ENCODE results near the gene TREX2.

TREX2 gene

GRCh38 chrX:153474718-153475117 lies 28.9 kb upstream of the TREX2 start:
- no peak overlapping the region for H4K5ac ChIP-seq (ENCODE audit: low read length)
- no peaks in the 10 kb centered on the region for H3K79me2 ChIP-seq (ENCODE audit: control insufficient read depth, insufficient read depth, low read length)
- no peaks in the 10 kb centered on the region for H3K79me1 ChIP-seq (ENCODE audit: low read length)
- H3K56ac ChIP-seq (ENCODE audit: low read length), result peak overlapping the region; percentile 22
- H3K9ac ChIP-seq (ENCODE audit: low read length), result peak overlapping the region; percentile 19
- H2AK5ac ChIP-seq (ENCODE audit: low read length), result no peak overlapping the region
- peak; percentile 43 for DNase-seq
- H3K4me2 ChIP-seq (ENCODE audit: low read length), result no peak overlapping the region
- H3K4me3 ChIP-seq (ENCODE audit: low read length), result no peak overlapping the region
- H3K18ac ChIP-seq (ENCODE audit: low read length), result no peak overlapping the region
- H2BK120ac ChIP-seq (ENCODE audit: low read depth, low read length), result no peak overlapping the region
- peaks cover 2% of the 10 kb centered on the region for H3K4me1 ChIP-seq (ENCODE audit: control insufficient read depth, low read depth, low read length)
- H3K4ac ChIP-seq (ENCODE audit: low read depth, low read length), result no peak overlapping the region
- no CpG with 5 or more reads among the region's 59 CpGs for WGBS (ENCODE audit: extremely low coverage, insufficient coverage, low lambda C conversion rate)
- no peaks in the 10 kb centered on the region for H3K36me3 ChIP-seq (ENCODE audit: control insufficient read depth, insufficient read depth, low read length)
- no peak overlapping the region for H2BK5ac ChIP-seq (ENCODE audit: low read length)
- H3K27me3 ChIP-seq (ENCODE audit: insufficient read depth, low read length, poor library complexity), result no peaks in the 10 kb centered on the region
- H3K27ac ChIP-seq (ENCODE audit: low read depth, low read length), result no peak overlapping the region
- no peak overlapping the region for H4K8ac ChIP-seq (ENCODE audit: low read depth, low read length)
- no peak overlapping the region for H3K23ac ChIP-seq (ENCODE audit: low read length)
- H2BK15ac ChIP-seq (replicated peaks; ENCODE audit: low read depth), result no peak overlapping the region

GRCh38 chrX:153474266-153474665 lies 28.4 kb upstream of the TREX2 start:
- Histone ChIP-seq H4K8ac (ENCODE audit: low read depth, low read length) (no peak overlapping the region), H3K9ac (ENCODE audit: low read length) (no peak overlapping the region), H3K27ac (ENCODE audit: low read depth, low read length) (no peak overlapping the region), H3K23ac (ENCODE audit: low read length) (no peak overlapping the region), H2BK15ac (replicated peaks; ENCODE audit: low read depth) (no peak overlapping the region), H2BK5ac (ENCODE audit: low read length) (no peak overlapping the region), H3K27me3 (ENCODE audit: insufficient read depth, low read length, poor library complexity) (no peaks in the 10 kb centered on the region), H4K5ac (ENCODE audit: low read length) (no peak overlapping the region), H2BK120ac (ENCODE audit: low read depth, low read length) (no peak overlapping the region), H3K79me1 (ENCODE audit: low read length) (no peaks in the 10 kb centered on the region), H3K4me3 (ENCODE audit: low read length) (no peak overlapping the region), H2AK5ac (ENCODE audit: low read length) (no peak overlapping the region), H3K79me2 (ENCODE audit: control insufficient read depth, insufficient read depth, low read length) (no peaks in the 10 kb centered on the region), H3K4me2 (ENCODE audit: low read length) (no peak overlapping the region), H3K56ac (ENCODE audit: low read length) (peak overlapping the region; percentile 25), H3K36me3 (ENCODE audit: control insufficient read depth, insufficient read depth, low read length) (no peaks in the 10 kb centered on the region), H3K18ac (ENCODE audit: low read length) (no peak overlapping the region), H3K4ac (ENCODE audit: low read depth, low read length) (no peak overlapping the region), H3K4me1 (ENCODE audit: control insufficient read depth, low read depth, low read length) (peaks cover 2% of the 10 kb centered on the region)
- no peak for DNase-seq
- WGBS (ENCODE audit: extremely low coverage, insufficient coverage, low lambda C conversion rate), result no CpG with 5 or more reads among the region's 10 CpGs

GRCh38 chrX:153473126-153473525 lies 27.3 kb upstream of the TREX2 start:
- H3K79me1 ChIP-seq (ENCODE audit: low read length), result no peaks in the 10 kb centered on the region
- H3K18ac ChIP-seq (ENCODE audit: low read length), result no peak overlapping the region
- no peak overlapping the region for H2BK15ac ChIP-seq (replicated peaks; ENCODE audit: low read depth)
- H3K4me1 ChIP-seq (ENCODE audit: control insufficient read depth, low read depth, low read length), result peaks cover 2% of the 10 kb centered on the region
- no peak overlapping the region for H4K8ac ChIP-seq (ENCODE audit: low read depth, low read length)
- WGBS (ENCODE audit: extremely low coverage, insufficient coverage, low lambda C conversion rate), result no CpG with 5 or more reads among the region's 10 CpGs
- H3K79me2 ChIP-seq (ENCODE audit: control insufficient read depth, insufficient read depth, low read length), result no peaks in the 10 kb centered on the region
- H3K4ac ChIP-seq (ENCODE audit: low read depth, low read length), result no peak overlapping the region
- DNase-seq, result no peak
- H3K23ac ChIP-seq (ENCODE audit: low read length), result no peak overlapping the region
- H3K36me3 ChIP-seq (ENCODE audit: control insufficient read depth, insufficient read depth, low read length), result no peaks in the 10 kb centered on the region
- no peak overlapping the region for H3K9ac ChIP-seq (ENCODE audit: low read length)
- H3K56ac ChIP-seq (ENCODE audit: low read length), result no peak overlapping the region
- no peak overlapping the region for H3K27ac ChIP-seq (ENCODE audit: low read depth, low read length)
- H3K27me3 ChIP-seq (ENCODE audit: insufficient read depth, low read length, poor library complexity), result no peaks in the 10 kb centered on the region
- H4K5ac ChIP-seq (ENCODE audit: low read length), result no peak overlapping the region
- no peak overlapping the region for H3K4me3 ChIP-seq (ENCODE audit: low read length)
- H2BK5ac ChIP-seq (ENCODE audit: low read length), result no peak overlapping the region
- H2AK5ac ChIP-seq (ENCODE audit: low read length), result no peak overlapping the region
- no peak overlapping the region for H2BK120ac ChIP-seq (ENCODE audit: low read depth, low read length)
- H3K4me2 ChIP-seq (ENCODE audit: low read length), result no peak overlapping the region

- H3K4me2 ChIP-seq (ENCODE audit: low read length), result no peak overlapping the region
- no peak overlapping the region for H3K4me3 ChIP-seq (ENCODE audit: low read length)
- H4K5ac ChIP-seq (ENCODE audit: low read length), result no peak overlapping the region
- no peak overlapping the region for H3K18ac ChIP-seq (ENCODE audit: low read length)
- no peaks in the 10 kb centered on the region for H3K27me3 ChIP-seq (ENCODE audit: insufficient read depth, low read length, poor library complexity)
- no peak overlapping the region for H2BK15ac ChIP-seq (replicated peaks; ENCODE audit: low read depth)
- H3K4me1 ChIP-seq (ENCODE audit: control insufficient read depth, low read depth, low read length), result peaks cover 2% of the 10 kb centered on the region
- H3K27ac ChIP-seq (ENCODE audit: low read depth, low read length), result no peak overlapping the region
- no peaks in the 10 kb centered on the region for H3K79me2 ChIP-seq (ENCODE audit: control insufficient read depth, insufficient read depth, low read length)
- no CpG with 5 or more reads among the region's 11 CpGs for WGBS (ENCODE audit: extremely low coverage, insufficient coverage, low lambda C conversion rate)
- no peak overlapping the region for H2BK120ac ChIP-seq (ENCODE audit: low read depth, low read length)
- no peak overlapping the region for H3K9ac ChIP-seq (ENCODE audit: low read length)
- no peak overlapping the region for H3K4ac ChIP-seq (ENCODE audit: low read depth, low read length)
- no peak overlapping the region for H3K23ac ChIP-seq (ENCODE audit: low read length)
- no peaks in the 10 kb centered on the region for H3K36me3 ChIP-seq (ENCODE audit: control insufficient read depth, insufficient read depth, low read length)
- H3K79me1 ChIP-seq (ENCODE audit: low read length), result no peaks in the 10 kb centered on the region
- no peak overlapping the region for H3K56ac ChIP-seq (ENCODE audit: low read length)
- no peak overlapping the region for H2BK5ac ChIP-seq (ENCODE audit: low read length)
- H2AK5ac ChIP-seq (ENCODE audit: low read length), result no peak overlapping the region
- no peak for DNase-seq
- no peak overlapping the region for H4K8ac ChIP-seq (ENCODE audit: low read depth, low read length)
Measured at GRCh38 chrX:153471663-153472280, 25.9 kb upstream of the TREX2 start.

GRCh38 chrX:153470411-153471363 lies 24.8 kb upstream of the TREX2 start, which contains the start of gene HAUS7:
Gene HAUS7 (minus strand): TSS chrX:153470576. CDS start chrX:153470557, 19 bp downstream.
- H3K4me1 ChIP-seq (ENCODE audit: control insufficient read depth, low read depth, low read length), result no peaks in the 10 kb centered on the region
- no peaks in the 10 kb centered on the region for H3K79me2 ChIP-seq (ENCODE audit: control insufficient read depth, insufficient read depth, low read length)
- no peak within 1 kb of the TSS for H2BK15ac ChIP-seq (replicated peaks; ENCODE audit: low read depth)
- no peak within 1 kb of the TSS for H4K5ac ChIP-seq (ENCODE audit: low read length)
- H3K9ac ChIP-seq (ENCODE audit: low read length), result peak within 1 kb of the TSS; percentile 74
- peak within 1 kb of the TSS; percentile 75 for H3K4me2 ChIP-seq (ENCODE audit: low read length)
- H3K79me1 ChIP-seq (ENCODE audit: low read length), result no peaks in the 10 kb centered on the region
- H2BK120ac ChIP-seq (ENCODE audit: low read depth, low read length), result no peak within 1 kb of the TSS
- H3K56ac ChIP-seq (ENCODE audit: low read length), result peak within 1 kb of the TSS; percentile 76
- H3K27ac ChIP-seq (ENCODE audit: low read depth, low read length), result no peak within 1 kb of the TSS
- no CpG with 5 or more reads among the region's 70 CpGs for WGBS (ENCODE audit: extremely low coverage, insufficient coverage, low lambda C conversion rate)
- no peaks in the 10 kb centered on the region for H3K27me3 ChIP-seq (ENCODE audit: insufficient read depth, low read length, poor library complexity)
- peak within 1 kb of the TSS; percentile 67 for H3K4me3 ChIP-seq (ENCODE audit: low read length)
- H4K8ac ChIP-seq (ENCODE audit: low read depth, low read length), result no peak within 1 kb of the TSS
- no peak within 1 kb of the TSS for H3K18ac ChIP-seq (ENCODE audit: low read length)
- H2BK5ac ChIP-seq (ENCODE audit: low read length), result no peak within 1 kb of the TSS
- no peak within 1 kb of the TSS for H2AK5ac ChIP-seq (ENCODE audit: low read length)
- DNase-seq, result peak; percentile 93
- H3K4ac ChIP-seq (ENCODE audit: low read depth, low read length), result no peak within 1 kb of the TSS
- no peaks in the 10 kb centered on the region for H3K36me3 ChIP-seq (ENCODE audit: control insufficient read depth, insufficient read depth, low read length)
- H3K23ac ChIP-seq (ENCODE audit: low read length), result no peak within 1 kb of the TSS

All from mesendoderm (in vitro differentiated cells).